GM21447 (cell line): Measurements from ENCODE around the gene TMEM243.
"Not testable (repeated sequence)": the region's sequence is repeated elsewhere in the genome, so short reads cannot be mapped to it uniquely, and the experiment has no call there.

Experiments
- ATAC-seq: cut with Tn5 transposase; IDR thresholded peaks from one replicate; pipeline ENCODE4 v1.9.1; 2021; ENCODE audit not compliant: unreplicated experiment

The TMEM243 gene

GRCh38 chr7:87219545-87220025, at the start of gene TMEM243:
Gene TMEM243 (minus strand): TSS chr7:87219732. CDS start chr7:87219503, 229 bp downstream.
- ATAC-seq = peak; percentile 40

DNA sequence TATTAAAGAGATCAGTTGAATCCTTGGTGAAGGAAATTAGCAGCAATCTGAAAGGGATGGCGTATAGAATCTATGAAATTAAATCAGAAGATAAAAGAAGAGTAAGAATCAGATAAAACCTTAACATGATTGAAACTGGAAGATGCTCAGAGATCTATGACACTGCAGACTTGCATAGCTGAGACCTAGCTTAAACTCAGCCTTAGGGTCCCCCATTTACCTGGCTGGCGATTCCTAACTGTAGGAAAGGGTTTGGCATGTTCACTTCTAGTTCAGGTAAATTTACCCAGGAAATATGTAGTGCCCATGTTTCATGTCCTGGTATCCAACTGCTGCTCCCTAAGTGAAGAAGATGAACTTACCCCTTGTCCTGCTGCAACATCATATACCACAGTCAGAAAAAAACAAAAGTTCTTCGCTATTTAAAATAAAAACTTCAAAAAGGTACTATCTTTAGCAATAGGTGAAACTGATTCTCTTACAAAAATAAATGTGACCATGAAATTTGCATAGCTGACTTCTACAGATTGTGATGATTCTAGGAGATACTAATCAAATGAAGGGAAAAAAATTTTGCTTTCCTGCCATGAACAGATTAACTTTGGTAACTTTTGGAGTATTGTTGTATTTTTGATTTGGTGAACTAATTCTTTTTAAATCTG, 47.8 kb upstream of the TMEM243 start:
- peak; percentile 69 for ATAC-seq

- ATAC-seq = no peak
Observed at GRCh38 chr7:87263537-87263936, 44.0 kb upstream of the TMEM243 start.

- ATAC-seq = no peak
Observed at GRCh38 chr7:87253589-87254087, 34.1 kb upstream of the TMEM243 start.

GRCh38 chr7:87245671-87246070, 26.1 kb upstream of the TMEM243 start:
- ATAC-seq = not testable (repeated sequence)

DNA sequence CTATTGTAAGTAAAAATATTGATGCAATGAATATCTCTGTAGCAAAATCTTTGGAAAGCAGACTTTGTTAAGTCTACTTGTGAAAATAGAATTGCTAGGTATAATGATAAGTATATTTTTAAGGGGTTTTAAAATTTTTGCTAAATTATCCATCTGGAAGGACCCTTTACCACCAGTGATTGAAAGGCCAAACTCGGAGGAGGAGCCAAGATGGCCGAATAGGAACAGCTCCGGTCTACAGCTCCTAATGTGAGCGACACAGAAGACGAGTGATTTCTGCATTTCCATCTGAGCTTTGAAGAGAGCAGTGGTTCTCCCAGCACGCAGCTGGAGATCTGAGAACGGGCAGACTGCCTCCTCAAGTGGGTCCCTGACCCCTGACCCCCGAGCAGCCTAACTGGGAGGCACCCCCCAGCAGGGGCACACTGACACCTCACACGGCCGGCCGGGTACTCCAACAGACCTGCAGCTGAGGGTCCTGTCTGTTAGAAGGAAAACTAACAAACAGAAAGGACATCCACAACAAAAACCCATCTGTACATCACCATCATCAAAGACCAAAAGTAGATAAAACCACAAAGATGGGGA, 19.0 kb upstream of the TMEM243 start:
- not testable (repeated sequence) for ATAC-seq

DNA sequence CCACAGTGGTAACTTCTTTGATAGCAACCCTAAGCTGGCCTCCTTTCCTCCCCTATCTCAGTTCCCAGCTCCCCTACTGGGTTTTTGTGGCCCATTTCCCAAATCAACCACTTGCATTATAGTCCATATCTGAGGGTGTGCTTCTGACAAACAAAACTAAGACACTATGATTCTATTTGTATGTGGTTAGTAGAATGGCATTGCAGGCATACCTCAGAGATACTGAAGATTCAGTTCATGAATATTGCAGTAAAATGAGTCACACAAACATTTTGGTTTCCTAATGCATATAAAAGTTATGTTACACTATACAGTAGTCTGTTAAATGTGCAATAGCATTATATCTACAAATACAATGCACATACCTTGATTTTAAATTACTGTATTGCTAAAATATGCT, 15.4 kb upstream of the TMEM243 start:
- no peak for ATAC-seq

GRCh38 chr7:87231711-87232110, 12.2 kb upstream of the TMEM243 start:
- no peak for ATAC-seq

DNA sequence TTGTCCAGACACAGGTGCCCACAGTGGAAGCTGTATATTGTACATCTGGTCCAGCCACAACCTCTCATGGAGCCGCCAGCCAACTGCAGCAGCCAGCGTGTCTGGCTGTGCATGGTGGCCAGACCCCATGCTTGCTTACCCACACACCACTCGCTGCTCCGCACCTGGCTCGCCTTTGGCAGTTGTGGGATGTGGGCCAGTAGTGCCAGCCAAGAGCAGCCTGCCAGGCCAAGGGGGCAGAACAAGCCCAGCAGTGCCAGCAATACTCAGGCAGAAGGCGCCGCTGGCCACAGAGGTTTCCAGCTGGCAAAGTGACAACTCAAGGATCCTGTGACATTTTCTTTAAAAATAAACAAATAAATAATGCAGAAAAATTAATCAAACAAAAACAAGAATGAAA, 11.7 kb upstream of the TMEM243 start:
- no peak for ATAC-seq

DNA sequence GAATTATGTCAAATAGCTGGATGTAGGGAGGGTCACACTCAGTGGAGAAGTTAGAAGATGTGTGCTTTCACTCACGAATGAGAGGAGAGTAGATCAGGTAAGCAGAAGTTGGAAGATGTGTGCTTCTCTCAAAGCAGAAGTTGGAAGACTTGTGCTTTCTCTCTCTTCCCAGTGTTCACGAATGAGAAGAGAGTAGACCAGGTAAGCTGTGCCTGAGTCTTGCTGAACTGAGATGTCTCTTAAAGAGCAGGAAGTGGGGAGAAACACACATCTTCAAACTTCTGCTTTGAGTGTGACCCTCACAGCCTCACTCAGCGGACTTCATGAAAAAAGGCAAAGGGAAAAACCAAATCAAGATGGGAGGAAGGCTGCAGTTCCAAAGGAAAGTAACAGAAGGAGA, 7.0 kb upstream of the TMEM243 start:
- no peak for ATAC-seq

- ATAC-seq = no peak
Observed at GRCh38 chr7:87225696-87226095, 6.2 kb upstream of the TMEM243 start.

DNA sequence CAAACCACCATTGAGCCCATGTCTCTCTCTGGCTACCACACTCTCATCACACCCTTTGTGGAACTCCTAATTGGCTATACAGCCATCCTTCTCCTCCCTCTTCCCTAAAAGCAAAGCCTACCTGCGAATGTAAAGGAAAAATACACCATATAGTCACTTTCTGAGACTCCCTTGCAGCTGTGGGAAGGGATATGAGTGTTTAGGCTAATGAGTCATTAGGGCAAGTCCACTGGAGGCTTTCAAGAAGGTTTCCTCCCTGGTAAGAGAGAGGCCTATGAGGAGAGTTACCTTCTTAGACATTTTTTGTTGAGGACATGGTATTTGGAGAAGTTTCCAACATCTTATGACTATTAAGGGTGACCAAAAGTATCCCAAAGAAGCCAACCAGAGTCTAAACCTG, 4.1 kb upstream of the TMEM243 start:
- ATAC-seq = no peak

GRCh38 chr7:87220734-87221215, 1.2 kb upstream of the TMEM243 start:
- ATAC-seq = no peak

DNA sequence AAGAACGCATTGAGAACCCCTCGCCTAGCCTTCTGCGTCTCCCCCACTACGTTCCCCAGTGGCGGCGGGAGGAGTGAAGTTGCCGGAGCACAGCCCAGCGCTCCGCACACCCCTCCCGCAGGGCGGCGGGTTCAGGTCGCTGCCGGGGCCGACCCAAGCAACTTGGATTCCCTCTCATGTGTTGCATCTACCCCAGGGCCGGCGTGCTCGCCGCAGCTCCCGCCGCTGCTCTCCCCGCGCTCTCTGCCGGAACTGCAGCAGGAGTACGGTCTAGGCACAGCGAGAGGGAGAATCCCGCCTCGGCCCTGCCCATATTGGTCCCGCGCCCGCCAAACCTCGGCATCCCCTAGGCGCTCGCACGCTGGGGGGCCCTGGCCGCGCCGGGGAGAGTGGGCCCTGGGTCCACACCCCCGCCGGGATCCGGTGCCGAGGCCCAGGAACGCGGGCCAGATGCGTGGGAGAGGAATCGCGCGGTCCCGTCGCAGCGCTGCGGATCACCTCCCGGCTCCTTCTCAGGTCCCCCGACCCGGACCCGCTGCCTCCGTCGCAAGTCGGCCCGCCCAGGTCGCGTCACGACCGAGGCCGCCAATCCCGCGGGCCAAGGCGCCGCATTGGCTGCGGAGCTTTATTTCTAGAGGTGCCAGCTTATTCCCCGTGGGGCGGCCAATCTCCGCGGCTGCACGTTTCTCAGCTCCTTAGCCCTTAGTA, 648 bp upstream of the TMEM243 start:
- peak; percentile 27 for ATAC-seq

GRCh38 chr7:87218796-87219544, 562 bp downstream of the TMEM243 start:
- peak; percentile 18 for ATAC-seq

- ATAC-seq = no peak
Observed at GRCh38 chr7:87217983-87218653, 1.4 kb downstream of the TMEM243 start.

DNA sequence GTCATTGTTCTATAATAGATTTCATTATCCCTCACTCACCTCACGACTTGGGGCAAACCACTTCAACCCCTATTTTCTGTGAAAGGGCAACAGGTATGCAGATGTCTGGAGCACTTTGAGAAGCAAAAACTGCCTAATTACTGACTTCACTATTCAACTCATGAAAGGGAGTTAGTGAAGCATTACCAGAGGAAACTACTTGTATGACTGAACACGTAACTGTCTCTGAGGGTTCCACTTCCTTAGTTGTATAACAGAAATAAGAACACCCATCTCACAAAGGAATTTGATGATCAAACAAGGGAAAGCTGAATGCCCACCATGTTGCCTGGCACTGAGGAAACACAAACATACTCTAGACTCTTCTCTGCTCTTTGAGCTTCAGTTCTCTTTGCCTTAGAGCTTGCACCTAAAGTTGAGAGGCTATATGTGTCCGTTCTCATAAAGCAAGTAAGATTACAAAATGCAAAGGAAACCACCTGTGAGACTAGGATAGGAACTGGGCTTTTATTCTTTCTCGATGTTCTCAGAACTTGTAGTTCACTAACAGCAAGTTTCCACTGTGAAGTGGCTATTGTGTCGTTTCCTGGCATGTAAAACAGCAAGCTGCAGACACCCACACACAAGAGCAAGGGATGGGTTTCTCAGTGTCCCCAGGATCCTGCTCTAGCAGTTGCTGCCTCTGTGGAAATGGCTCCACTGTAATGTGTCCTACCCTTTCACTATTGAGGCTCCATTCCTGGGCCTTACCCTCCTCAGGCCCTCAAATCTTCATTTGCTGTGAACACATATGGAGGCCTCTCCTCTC, 2.6 kb downstream of the TMEM243 start:
- peak; percentile 50 for ATAC-seq

DNA sequence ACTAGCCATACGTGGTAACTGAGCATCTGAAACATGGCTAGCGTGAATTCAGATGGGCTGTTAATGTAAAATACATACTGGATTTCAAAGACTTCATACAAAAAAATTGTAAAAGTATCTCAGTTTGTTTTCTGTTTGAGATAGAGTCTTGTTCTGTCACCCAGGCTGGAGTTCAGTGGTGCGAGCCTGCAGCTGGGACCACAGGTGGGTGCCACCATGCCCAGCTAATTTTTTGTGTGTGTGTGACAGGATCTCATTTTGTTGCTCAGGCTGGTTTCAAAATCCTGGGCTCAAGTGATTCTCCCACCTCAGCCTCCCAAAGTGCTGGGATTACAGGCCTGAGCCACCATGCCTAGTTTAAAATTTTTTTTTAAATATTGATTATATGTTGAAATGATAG, 4.5 kb downstream of the TMEM243 start:
- ATAC-seq = no peak

DNA sequence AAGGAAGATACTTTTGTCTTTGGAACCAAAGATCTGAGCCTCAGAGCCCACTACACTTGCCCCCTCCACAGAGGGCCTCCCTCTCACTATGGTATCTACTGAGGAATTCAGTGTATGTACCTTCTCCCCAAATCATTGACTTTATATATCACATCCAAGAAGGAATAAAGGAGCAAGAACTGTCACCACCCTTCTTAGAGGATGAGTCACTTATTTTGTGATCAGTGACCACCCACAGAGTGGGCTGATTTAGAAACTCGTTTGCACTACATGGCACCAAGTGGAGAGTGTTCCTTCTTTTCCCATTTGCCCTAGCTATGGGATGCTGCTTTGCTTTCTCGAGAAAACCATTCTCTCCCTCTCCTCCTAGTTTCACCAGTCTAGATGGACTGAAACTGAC, 5.7 kb downstream of the TMEM243 start:
- ATAC-seq = no peak

GRCh38 chr7:87213252-87213651, 6.3 kb downstream of the TMEM243 start:
- ATAC-seq = no peak
